DMS153 treated with DMSO at 0.1 percent for 48 hours (cell line): ENCODE measurements around the gene SND1.

Experiments
- DNase-seq: peaks from one replicate; lab custom pipeline; 2025; ENCODE audit not compliant: unreplicated experiment; lab: John Stamatoyannopoulos, UW

SND1 gene

DNA sequence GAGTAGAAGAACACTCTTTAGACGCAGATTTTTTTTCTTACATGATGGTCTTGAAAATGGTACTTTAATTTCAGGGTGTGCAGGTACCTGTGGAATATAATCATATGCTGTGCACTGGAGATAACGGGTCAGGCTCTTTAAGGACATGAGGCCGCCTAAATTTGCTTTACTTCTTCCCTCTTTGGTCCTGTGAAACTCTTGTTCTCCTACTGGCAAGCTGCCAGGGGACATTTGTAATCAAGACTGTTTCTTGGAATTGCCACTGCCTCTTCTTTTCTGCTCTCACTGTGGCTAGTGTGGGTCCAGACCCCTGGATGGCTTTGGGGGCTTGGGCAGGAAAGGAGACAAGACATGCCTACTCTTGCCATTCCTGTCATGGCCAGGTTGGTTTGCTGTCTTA, 146.0 kb downstream of the SND1 start:
- DNase-seq = no peak

GRCh38 chr7:127798769-127799372, 146.9 kb downstream of the SND1 start:
- no peak for DNase-seq

- no peak for DNase-seq
Measured at GRCh38 chr7:127799535-127800305, 147.7 kb downstream of the SND1 start.

- no peak for DNase-seq
Measured at GRCh38 chr7:127802845-127803244, 150.9 kb downstream of the SND1 start.

DNA sequence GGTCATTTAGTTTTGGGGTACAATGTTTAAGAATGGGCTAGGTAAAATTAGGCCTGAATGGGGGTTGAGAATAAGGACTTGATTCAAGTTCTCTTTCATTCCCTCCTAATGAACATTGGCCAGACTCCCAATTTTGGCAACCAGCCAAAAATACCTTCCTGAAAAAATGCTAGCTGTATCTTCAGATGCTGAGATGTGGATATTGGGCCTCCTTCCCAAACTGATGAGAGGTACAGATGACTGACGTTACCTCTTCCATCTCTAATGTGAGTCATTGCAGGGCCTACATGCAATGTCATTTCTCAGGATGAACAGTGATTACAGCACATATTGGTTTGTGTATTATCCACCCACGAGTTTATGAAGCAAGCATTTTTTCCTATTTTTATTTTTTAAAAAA, 151.6 kb downstream of the SND1 start:
- no peak for DNase-seq

DNA sequence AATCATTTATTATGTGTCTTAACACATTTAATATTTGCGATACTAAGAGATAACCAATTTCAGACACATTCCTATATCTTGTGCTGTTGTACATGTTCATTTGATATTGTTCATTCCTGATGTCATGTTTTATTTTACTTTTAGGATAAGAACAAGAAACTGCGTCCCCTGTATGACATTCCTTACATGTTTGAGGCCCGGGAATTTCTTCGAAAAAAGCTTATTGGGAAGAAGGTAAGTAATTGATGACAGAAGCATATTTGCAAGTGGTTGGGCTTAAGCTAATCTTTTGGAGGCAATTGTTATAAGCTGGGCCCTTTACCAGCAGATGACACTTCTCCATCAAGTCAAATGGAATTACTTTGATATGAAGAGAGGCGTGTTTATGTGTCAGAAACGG, 155.3 kb downstream of the SND1 start:
- DNase-seq = no peak

DNA sequence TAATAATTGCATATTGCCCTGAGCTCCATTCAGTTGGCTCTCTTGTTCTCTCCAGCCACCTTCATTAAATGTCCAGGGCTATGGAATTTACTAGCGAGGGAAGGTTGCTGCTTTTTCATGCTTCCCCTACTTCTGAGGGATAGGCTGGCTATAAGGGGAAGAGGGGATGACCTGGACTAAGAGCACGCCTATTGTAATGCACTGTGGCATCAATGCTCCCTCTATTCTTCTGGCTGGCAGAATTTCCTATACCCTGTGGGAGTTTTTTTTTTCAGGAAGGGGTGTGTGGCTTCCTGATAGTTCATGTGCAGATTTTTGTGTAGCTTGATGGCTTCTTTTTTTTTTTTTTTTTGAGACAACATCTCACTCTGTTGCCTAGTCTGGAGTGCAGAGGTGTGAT, 155.8 kb downstream of the SND1 start:
- DNase-seq = no peak

DNA sequence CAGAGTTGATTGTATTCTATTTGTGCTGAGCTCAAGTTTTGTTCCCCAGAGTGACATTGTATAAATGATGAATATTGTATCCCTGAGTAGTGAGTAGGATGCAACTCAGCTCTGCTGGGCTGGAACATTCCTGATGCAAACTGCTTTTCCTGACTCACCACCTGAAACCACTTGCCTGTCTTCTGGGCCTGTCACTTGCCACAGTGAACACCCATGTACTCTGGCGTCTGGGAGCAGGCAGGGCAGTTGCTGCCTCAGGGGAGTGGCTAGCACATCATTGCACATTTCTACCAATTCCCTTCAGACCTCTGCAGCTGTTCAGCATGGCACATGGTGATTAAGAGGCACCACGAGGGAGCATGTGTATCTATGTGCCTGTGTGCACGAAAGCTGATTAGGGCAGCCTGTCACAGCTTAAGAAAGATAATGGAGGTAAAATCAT, 157.3 kb downstream of the SND1 start:
- no peak for DNase-seq

GRCh38 chr7:127810113-127810512, 158.1 kb downstream of the SND1 start:
- no peak for DNase-seq

DNA sequence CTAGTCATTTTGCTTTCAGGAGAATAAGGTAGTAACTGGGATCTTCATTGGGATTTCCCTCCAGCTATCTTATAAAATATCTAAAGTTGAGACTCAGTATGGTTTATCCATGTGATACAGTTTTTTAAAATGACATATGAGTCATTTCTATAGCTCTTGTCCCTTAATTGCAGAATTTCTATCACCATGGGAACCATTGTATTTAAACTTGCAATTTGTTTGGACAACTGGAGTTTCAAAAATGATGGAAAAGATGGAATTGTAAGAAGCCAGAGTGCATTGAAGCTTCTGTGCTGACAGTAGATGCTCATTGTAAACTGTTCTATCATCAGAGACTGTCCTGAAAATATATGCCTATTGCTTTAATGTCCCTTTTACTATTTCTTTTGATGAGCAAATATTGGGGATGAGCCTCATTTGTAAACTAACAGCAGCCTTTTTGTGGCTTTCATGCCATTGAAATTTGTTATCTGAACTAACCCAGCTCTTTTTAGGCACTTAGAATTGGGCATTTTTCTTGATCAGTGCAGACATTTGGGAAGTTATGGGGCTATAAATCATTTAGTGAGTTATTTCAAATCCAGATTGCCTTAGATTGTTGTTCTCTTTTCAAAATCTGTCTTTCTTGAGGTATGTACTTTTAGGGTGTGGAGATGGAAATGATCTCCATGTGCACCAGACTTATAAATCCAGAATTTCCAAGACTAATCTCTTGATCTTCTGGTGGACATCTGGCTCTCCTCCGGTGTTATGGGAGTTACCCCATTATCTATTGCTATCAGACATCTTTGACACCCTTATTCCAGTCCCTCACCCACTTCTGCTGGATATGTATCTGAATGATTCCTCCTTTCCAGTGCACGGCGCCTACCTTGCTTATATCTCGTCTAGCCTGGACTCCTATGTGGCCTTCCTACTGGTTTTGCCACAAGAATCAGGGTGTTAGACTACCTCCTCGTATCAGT, 159.0 kb downstream of the SND1 start:
- DNase-seq = no peak

GRCh38 chr7:127812540-127812939, 160.5 kb downstream of the SND1 start:
- DNase-seq = no peak

DNA sequence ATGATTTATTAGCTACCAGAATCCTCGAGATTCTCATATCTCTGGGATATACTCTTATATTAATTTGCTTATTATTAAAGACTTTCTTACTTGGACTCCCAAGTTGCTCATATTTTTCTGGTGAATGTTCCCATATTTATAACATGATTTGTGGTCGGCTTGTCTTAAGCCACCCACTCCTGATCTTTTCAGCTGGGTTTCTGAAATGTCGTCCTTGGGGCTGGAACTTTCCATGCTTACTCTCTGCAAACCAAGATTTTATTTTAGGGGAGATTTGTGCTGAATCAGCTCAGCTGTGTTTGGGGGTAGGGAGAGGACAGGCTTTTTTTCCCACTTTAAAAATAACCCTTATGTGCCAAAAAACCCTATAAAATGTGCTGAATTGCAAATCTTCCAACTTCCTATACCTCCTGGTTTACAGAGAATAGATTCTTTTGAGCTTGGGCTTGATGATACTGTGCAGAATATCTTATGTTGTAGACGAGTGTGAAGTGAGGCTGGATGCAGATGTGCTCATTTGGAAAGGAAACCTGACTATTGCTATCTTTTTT, 162.1 kb downstream of the SND1 start:
- DNase-seq = no peak

GRCh38 chr7:127815631-127816145, 163.7 kb downstream of the SND1 start:
- no peak for DNase-seq

- DNase-seq = no peak
Measured at GRCh38 chr7:127816354-127817190, 164.6 kb downstream of the SND1 start.

DNA sequence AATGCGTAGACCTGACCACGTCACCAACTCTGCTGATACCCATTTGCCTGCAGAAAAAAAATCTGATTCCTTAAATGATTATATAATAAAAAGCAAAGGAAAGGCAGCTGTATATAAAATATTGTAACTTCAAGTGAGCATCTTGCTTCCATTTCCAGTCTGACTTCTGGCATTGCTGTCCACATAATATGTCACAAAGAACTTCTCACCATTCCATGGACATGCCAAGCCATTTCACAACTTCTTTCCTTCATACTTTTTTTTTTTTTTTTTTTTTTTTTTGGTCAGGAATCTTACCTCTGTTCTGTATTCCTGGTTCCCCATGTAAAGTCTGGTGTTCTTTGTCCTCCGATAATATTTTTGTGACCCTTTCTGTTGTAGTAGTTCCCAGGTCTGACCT, 165.5 kb downstream of the SND1 start:
- no peak for DNase-seq

- DNase-seq = no peak
Measured at GRCh38 chr7:127818306-127818705, 166.3 kb downstream of the SND1 start.

DNA sequence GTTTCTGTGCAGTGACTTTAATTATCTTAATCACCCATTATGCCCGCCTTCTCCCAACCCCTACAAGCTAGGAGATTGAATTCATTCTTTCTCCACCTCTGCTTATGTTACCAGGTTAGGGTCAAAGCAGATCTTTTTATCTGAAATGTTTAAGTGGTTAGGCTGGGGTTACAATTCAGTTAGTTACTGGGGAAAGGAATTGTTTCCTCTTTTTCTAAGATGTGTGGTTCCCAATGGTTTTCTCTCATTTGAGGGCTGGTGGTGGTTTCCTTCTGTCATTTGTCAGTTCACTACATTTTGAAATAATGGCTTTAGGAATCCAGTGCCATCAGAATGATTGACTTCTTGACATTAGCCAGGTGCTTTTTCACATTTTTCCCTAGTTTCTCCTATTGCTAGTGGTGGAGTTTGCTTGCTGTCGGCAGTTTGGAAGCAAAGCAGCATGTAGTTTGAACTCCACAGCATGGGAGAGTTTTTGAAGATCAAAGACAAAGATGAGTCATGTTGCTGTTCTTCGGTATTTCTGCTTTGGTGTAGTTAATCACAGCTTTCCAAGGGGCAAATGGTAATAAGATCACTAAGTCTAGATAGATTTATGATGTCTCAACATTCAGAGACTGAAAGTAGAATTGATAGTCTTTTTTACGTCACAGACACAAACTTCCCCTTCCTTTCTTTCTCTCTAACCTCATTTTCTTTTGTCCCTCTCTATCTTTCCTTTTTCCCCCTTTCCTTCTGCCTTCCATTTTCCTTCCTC, 168.2 kb downstream of the SND1 start:
- no peak for DNase-seq

- DNase-seq = no peak
Measured at GRCh38 chr7:127820732-127821085, 168.7 kb downstream of the SND1 start.

- DNase-seq = no peak
Measured at GRCh38 chr7:127821146-127821545, 169.2 kb downstream of the SND1 start.
